Measurements from ENCODE around the gene ZNF598.
A peak's percentile ranks its signal among the peaks of the same experiment; 100 is the strongest.
"Not testable (repeated sequence)": the region's sequence is repeated elsewhere in the genome, so short reads cannot be mapped to it uniquely, and the experiment has no call there.

Gene ZNF598

GRCh38 chr16:2015117-2015946 is 5.7 kb upstream of the ZNF598 start:
- DNase-seq, result no peak
- TF ChIP-seq POLR2A (IDR thresholded peaks at IDR 0.05; ENCODE audit: low read length) (no peak), GATA1 (IDR thresholded peaks at IDR 0.05; ENCODE audit: low read depth, low read length) (no peak)

GRCh38 chr16:2013527-2013926 is 3.9 kb upstream of the ZNF598 start:
- no peak for DNase-seq
- TF ChIP-seq GATA1 (IDR thresholded peaks at IDR 0.05; ENCODE audit: low read depth, low read length) (no peak), POLR2A (IDR thresholded peaks at IDR 0.05; ENCODE audit: low read length) (no peak)

- not testable (repeated sequence) for DNase-seq
These were observed 2.1 kb upstream of the ZNF598 start for GRCh38 chr16:2011726-2012125.

DNA sequence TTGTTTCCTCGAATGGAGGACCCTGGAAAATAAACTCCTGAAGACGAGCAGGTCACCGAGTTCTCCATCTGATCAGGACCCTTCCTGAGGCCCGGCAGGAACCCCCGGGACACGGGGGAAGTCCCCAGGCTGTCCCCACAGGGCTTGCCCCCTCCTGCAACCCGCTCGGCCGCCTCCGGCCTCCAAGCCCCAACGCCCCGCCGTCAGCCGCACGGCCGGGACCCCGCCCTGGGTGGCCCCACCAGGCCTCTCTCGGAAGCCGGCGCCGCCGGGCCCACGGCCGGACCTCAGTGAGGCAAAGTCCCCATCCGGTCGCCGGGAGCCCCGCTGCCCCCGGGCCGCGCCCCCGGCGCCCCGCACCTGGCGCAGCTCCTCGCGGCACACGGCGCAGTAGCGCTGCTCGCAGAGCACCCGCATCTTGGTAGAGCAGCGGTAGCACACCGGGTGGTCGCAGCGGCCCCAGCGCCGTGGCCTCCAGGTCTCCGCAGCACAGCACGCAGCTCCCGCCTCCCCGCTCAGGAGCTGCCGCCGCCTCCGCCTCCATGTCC is 383 bp downstream of the ZNF598 start:
- peak; percentile 67 to 69 for DNase-seq
- TF ChIP-seq POLR2A (IDR thresholded peaks at IDR 0.05; ENCODE audit: low read length), result peak; percentile 32
- no peak for TF ChIP-seq GATA1 (IDR thresholded peaks at IDR 0.05; ENCODE audit: low read depth, low read length)

DNA sequence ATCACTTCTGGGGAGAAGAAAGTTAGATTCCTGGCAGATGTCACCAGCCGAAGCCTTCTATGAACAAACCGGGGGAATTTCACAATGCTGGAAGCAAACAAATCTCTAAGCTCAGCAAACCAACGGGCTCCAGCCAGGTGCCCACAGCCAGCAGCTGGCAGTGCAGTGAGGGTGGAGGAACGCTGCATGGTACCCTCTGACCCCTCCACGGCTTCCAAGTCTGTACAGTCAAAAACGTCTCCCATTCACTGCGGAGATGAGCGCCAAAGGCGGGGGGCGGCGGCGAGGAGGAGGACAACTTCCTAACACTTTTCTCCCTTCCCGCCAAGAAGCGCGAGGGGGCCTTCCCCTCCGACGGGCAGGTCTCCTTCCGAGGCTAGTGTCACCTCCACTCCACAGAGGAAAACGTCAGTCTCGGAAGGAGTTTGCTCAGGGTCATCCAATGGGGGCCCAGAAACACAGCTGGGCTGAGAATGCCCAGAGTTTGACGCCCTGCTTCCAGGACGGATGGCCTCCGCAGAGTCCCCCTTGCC is 924 bp downstream of the ZNF598 start:
- peak; percentile 58 to 60 for DNase-seq
- TF ChIP-seq GATA1 (IDR thresholded peaks at IDR 0.05; ENCODE audit: low read depth, low read length) (no peak), POLR2A (IDR thresholded peaks at IDR 0.05; ENCODE audit: low read length) (no peak)

DNA sequence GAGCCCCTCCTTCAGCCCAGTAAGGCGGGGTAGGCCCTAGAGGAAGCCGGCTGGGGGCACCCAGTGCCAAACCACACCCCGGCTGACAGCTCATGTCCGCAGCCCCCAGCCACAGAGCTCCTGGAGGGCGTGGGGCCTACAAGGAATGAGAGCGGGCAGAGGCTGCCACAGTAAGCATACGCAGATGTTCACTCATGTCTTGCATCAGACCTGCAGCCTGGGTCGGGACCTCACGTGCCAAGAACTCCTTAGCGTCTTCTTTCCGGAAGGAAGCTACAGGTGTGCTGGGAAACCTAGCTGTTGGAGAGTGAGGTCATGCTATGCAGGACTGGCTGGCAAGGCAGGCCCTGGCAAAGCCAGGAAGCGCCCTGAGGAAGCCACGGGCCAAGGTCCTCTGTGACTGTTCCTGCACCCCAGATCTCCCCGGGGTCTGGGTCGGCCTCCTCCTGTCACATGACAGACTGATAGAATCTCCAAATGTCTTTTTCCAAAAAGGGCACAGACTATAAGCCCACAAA is 1.6 kb downstream of the ZNF598 start:
- TF ChIP-seq POLR2A (IDR thresholded peaks at IDR 0.05; ENCODE audit: low read length) (peak; percentile 36), GATA1 (IDR thresholded peaks at IDR 0.05; ENCODE audit: low read depth, low read length) (no peak)

GRCh38 chr16:2007081-2007836 is 2.4 kb downstream of the ZNF598 start:
- DNase-seq, result no peak
- TF ChIP-seq POLR2A (IDR thresholded peaks at IDR 0.05; ENCODE audit: low read length) (no peak), GATA1 (IDR thresholded peaks at IDR 0.05; ENCODE audit: low read depth, low read length) (no peak)

More for the DNA sequence above, 1.6 kb downstream of the ZNF598 start:
- DNase-seq, result peak; percentile 36 to 49

- no peak for TF ChIP-seq POLR2A (IDR thresholded peaks at IDR 0.05; ENCODE audit: low read length)
- no peak for DNase-seq
These were observed 3.3 kb downstream of the ZNF598 start for GRCh38 chr16:2006317-2006716.

- TF ChIP-seq POLR2A (IDR thresholded peaks at IDR 0.05; ENCODE audit: low read length), result no peak
- TF ChIP-seq GATA1 (IDR thresholded peaks at IDR 0.05; ENCODE audit: low read depth, low read length), result no peak
- DNase-seq, result no peak
These were observed 4.0 kb downstream of the ZNF598 start for GRCh38 chr16:2005646-2006045.

GRCh38 chr16:2004795-2005517 is 4.7 kb downstream of the ZNF598 start:
- DNase-seq, result no peak
- TF ChIP-seq GATA1 (IDR thresholded peaks at IDR 0.05; ENCODE audit: low read depth, low read length), result no peak
- no peak for TF ChIP-seq POLR2A (IDR thresholded peaks at IDR 0.05; ENCODE audit: low read length)

DNA sequence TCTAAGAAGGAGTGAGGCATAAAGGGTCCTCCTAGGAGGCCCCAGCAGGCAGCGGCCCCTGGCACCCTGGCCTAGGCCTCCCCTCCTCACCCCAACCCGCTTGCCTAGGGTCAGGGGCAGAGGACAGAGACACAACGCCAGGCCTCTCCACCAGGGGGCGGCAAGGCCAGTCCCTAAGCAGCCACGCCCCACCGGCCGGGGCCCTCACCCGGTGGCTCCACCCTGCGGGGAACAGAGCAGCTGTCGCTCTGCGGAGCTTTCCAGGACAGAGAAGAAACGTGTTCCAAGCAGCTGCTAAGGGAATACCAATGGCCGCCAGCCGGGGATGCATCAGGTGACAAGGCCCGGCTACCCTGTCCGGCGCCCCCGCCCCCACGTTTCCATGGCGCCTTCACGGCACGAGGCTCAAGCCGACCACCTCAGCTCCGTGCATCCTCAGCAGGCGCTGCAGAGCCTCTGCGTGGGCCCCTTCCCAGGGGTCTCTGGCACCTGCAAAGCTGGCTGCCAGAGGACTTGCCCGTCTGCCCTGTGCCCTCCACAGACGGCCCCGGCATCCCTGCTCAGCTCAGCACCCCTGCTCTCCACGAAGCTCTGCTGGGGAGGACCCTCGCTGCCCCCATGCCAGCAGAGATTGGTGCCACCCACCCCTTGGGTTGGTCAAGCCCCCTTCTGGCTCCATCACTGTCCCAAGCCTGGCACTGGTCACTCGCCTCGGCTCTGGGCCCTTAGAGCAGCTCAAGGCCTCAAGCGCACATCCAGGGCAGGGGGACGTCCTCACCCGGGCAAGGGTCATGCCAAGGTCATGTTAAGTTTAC is 5.6 kb downstream of the ZNF598 start:
- no peak for TF ChIP-seq POLR2A (IDR thresholded peaks at IDR 0.05; ENCODE audit: low read length)
- no peak for TF ChIP-seq GATA1 (IDR thresholded peaks at IDR 0.05; ENCODE audit: low read depth, low read length)
- DNase-seq, result peak; percentile 90 to 94

DNA sequence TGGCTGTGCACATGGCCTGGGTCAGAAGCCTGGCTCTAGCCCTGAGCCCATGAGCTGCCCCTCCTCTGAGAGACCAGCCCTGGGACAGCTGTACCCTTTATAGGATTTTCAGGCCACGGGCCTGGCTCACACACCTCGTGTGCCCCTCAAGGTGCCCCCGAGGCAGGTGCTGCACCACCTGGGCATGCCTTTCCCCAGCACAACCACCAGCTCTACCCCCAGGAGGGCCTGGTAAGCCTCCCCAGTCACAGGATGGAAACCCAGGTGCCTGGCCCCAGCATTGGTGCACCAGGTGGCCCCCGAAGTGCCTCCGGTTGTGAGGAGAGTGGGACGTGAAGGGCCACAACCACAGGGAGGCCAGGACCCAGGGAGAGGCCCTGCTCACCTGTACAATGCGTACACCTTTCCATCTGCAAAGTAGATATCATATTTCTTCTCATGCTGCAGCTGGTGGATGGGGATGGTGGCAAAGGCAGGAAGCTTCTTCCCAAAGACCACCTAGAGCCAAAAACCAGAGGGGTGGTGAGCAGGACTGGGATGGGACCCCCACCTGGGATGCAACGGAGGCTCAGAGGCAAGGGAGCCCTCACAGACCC is 6.3 kb downstream of the ZNF598 start:
- DNase-seq, result no peak

More for the DNA sequence above, 6.3 kb downstream of the ZNF598 start:
- TF ChIP-seq POLR2A (IDR thresholded peaks at IDR 0.05; ENCODE audit: low read length) (no peak), GATA1 (IDR thresholded peaks at IDR 0.05; ENCODE audit: low read depth, low read length) (no peak)

All from erythroblast (primary cell).